Fibroblast of lung (primary cell): ENCODE results near the gene PLB1.

Experiments used
- EZH2 ChIP-seq: IDR thresholded peaks from 2 replicates; pipeline ENCODE4 v1.5.1; 2012; ENCODE audit warnings: low read length, control low read depth, mild to moderate bottlenecking; ENCODE audit errors: missing control alignments
- TF ChIP-seq, protein P1 (sequence below), 2 donors: IDR thresholded peaks in 1 of 2; conservative IDR thresholded peaks in 1 of 2; 1 replicate in 1 of 2; 2 replicates in 1 of 2; pipeline ENCODE4 v1.5.1; 2011 to 2012; ENCODE audit warnings: low read length in 2 of 2, control low read depth in 1 of 2, inconsistent platforms in 1 of 2, low read depth in 1 of 2, mild to moderate bottlenecking in 1 of 2

DNA sequence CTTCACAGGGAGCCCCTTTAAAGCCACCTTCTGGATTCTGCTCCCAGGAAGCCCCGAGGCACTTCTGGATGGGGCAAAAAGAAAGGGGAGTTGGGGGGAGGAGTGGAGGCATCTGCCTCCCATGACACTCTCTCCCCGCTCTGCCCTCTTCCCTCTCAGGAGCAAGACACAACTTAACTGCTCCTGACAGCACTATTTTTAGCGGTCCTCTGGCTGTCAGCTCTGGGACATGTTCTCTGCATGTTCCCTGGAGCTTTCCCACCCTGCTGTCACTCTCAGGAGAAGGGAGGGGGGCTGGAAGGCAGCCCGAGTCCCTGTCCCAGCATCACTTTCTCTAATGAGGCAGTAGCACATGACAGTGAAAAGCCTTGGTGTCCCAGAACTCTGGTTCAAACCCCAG lies 32.3 kb downstream of the PLB1 start:
- TF ChIP-seq, protein P1, sequence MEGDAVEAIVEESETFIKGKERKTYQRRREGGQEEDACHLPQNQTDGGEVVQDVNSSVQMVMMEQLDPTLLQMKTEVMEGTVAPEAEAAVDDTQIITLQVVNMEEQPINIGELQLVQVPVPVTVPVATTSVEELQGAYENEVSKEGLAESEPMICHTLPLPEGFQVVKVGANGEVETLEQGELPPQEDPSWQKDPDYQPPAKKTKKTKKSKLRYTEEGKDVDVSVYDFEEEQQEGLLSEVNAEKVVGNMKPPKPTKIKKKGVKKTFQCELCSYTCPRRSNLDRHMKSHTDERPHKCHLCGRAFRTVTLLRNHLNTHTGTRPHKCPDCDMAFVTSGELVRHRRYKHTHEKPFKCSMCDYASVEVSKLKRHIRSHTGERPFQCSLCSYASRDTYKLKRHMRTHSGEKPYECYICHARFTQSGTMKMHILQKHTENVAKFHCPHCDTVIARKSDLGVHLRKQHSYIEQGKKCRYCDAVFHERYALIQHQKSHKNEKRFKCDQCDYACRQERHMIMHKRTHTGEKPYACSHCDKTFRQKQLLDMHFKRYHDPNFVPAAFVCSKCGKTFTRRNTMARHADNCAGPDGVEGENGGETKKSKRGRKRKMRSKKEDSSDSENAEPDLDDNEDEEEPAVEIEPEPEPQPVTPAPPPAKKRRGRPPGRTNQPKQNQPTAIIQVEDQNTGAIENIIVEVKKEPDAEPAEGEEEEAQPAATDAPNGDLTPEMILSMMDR (conservative IDR thresholded peaks at IDR 0.05 in 1 of 2, IDR thresholded peaks at IDR 0.05 in 1 of 2; ENCODE audit: low read depth in 1 of 2, low read length in 2 of 2) = no peak
- TF ChIP-seq EZH2 = no peak
